HG02759 (cell line): Measurements from ENCODE around the gene ZNF407.

Experiments used
- ATAC-seq: cut with Tn5 transposase; IDR thresholded peaks from one replicate; pipeline ENCODE4 v1.9.1; 2021; ENCODE audit warnings: mild to moderate bottlenecking, moderate library complexity; ENCODE audit not compliant: unreplicated experiment

ZNF407 gene

GRCh38 chr18:74995419-74995736 is 397.7 kb downstream of the ZNF407 start:
- ATAC-seq, result no peak

GRCh38 chr18:74996055-74996454 is 398.4 kb downstream of the ZNF407 start:
- no peak for ATAC-seq

- ATAC-seq, result no peak
These were observed 399.3 kb downstream of the ZNF407 start for GRCh38 chr18:74996996-74997395.

GRCh38 chr18:75000920-75001319 is 403.2 kb downstream of the ZNF407 start:
- no peak for ATAC-seq

- ATAC-seq, result no peak
These were observed 405.4 kb downstream of the ZNF407 start for GRCh38 chr18:75003039-75003438.

GRCh38 chr18:75003764-75004690 is 406.4 kb downstream of the ZNF407 start:
- no peak for ATAC-seq

DNA sequence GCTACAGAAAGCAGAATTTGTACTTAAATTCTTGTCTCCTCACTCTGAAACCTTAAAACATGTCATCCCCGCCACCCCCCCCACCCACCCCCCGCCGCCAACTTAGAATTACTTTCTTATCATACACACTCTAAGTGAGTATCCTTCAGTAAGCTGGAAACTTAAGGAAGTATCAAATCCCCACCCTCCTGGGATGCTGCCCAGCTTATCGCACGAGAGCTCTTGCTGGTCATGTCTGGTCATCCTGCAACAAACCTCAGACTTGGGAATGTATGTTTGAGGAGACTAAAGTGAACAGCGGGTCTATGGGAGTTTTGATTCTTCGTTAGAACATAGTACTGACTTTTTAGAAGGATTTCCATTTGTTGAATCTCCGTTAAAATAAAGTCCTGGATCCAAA is 408.0 kb downstream of the ZNF407 start:
- no peak for ATAC-seq

DNA sequence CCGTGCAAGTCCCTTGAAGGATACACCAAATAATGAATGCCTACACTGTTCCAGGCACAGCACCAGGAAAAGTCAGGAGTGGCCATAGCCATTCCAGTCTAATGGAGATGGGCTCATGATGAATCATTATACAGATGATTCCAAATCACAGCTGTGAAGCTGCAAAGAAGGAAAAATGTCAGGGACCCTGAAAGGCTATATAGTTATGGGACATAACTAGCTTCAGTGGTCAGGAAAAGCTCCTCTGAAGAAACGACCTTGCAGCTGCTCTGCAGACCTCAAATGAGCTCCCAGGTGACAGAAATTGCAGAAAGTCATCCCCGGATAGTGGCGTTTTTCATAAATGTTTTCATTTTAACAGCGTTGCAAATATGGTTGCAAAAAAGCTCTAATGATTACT is 410.5 kb downstream of the ZNF407 start:
- no peak for ATAC-seq

- no peak for ATAC-seq
These were observed 411.6 kb downstream of the ZNF407 start for GRCh38 chr18:75009296-75009695.

- no peak for ATAC-seq
These were observed 412.2 kb downstream of the ZNF407 start for GRCh38 chr18:75009878-75010277.

- ATAC-seq, result no peak
These were observed 412.6 kb downstream of the ZNF407 start for GRCh38 chr18:75010278-75010677.

GRCh38 chr18:75010689-75011088 is 413.0 kb downstream of the ZNF407 start:
- no peak for ATAC-seq

- peak; percentile 94 for ATAC-seq
These were observed 418.5 kb downstream of the ZNF407 start for GRCh38 chr18:75016025-75016717.

GRCh38 chr18:75023473-75023872 is 425.8 kb downstream of the ZNF407 start:
- ATAC-seq, result peak; percentile 66

DNA sequence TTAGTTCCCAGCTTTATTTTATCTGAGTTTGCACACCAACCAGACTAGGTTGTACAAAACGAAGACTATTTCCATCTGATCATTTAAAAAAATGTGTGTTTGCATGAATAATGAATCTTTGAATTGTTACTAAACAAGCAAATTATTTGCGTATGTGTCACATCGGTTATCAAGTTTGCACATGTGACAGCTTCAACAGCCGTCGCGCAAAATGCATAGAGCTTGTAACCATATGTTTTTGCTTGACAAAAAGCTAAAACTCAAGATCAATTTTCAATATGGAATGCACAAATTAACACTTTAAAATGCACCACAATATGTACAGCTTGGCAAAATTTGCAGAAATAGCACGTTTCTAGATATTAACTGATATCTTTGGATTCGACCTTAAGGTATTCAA is 427.2 kb downstream of the ZNF407 start:
- no peak for ATAC-seq

DNA sequence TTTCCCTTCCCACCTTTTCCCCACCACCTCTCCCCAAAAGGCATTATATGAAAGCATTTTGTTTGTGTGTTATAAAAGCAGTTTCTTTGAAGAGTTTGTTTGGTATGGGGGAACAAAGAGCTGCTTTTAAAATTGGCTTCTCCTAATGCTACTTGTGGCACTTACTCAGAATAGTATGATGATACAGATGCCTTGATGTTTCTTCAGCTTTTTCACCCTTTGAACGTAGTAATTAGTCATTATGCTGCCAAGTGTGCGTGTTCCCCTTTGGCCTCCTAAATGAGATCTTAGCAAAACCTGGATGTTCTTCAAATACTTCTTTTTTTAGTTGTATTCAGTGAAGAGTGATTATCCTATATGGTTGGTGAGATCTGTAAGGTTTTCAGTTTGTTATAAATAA is 427.9 kb downstream of the ZNF407 start:
- ATAC-seq, result no peak

- no peak for ATAC-seq
These were observed 431.8 kb downstream of the ZNF407 start for GRCh38 chr18:75029481-75029880.

DNA sequence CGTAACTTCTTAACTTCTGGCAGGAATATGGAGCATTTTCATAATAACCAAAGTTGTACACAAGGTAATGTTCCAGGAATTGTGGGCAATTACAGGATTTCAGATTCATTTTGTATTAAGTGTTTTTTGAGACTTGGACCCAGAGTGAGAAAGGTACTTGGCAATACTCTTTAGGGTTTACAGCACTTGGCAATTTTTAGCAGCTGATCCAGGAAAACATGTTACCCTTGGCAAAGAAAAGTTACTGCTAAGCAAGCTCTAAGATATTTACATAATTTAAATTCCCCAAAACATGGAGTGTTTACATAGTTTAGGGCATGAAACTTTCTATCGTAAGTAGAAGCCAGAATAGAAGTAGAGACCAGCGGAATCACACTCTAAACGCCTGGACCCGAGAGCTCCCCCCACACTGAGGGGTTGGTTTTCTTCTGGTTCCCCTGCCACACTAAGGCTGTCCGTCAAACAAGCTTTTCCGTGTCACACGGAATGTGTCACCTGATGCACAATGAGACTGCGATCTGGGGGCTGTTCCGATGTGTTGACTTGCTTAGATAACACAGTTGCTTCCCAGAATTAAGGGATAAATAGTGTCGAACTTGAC is 434.1 kb downstream of the ZNF407 start:
- ATAC-seq, result no peak

GRCh38 chr18:75033516-75033915 is 435.8 kb downstream of the ZNF407 start:
- ATAC-seq, result no peak

GRCh38 chr18:75034937-75035336 is 437.3 kb downstream of the ZNF407 start:
- no peak for ATAC-seq

DNA sequence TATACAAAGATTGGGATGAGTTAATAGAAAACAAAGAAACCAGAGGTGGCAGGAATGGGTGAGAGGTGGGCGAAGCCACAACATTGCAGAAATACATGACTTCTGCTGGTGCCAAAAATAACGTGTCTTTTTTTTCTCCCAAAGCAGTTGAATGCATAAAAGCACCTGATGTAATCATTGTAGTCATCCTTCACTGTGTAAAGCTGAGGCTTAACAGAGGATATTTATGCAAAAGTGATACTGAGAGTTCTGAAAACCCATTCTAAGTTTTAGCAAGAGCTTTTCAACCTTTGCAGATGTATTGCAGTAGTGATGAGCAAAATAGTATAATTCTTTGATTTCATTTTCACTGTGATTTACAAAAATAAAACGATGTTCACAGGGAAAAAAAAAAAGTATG is 438.3 kb downstream of the ZNF407 start:
- no peak for ATAC-seq
